ENCODE measurements around the gene CLIP1.

DNA sequence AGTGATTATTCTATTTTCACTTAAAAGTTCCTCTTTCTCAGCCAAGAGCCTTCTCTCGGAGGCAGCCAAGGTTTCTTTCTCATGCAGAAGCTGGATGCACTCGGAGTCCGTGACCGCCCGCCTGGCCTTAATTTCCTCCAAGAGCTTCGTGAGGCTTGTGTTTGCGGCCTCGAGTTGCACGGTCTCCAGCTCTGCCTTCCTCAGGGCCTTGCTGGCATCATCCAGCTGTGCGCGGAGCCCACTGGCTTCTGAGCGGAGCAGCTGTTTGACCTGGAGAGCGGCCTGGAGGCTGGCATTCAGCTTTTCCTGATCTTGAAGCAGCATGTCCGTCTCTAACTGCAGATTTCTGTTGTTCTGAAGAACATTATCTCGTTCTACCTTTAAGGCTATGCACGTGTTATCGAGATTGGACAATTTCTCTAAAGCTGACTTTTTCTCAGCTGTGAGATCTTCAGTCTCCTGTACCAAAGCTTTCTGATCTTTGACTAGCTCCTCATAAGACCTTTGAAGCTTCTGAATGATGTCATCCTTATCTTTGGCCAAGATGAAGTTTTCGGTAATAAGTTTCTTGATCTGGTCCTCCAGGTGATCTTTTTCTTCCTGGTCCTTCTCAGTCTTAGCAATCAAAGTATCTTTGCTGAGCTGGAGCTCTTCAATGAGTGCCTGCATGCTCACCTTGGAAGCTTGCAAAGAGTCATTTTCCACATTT is 99.0 kb downstream of the CLIP1 start:
- TF ChIP-seq, protein P1, sequence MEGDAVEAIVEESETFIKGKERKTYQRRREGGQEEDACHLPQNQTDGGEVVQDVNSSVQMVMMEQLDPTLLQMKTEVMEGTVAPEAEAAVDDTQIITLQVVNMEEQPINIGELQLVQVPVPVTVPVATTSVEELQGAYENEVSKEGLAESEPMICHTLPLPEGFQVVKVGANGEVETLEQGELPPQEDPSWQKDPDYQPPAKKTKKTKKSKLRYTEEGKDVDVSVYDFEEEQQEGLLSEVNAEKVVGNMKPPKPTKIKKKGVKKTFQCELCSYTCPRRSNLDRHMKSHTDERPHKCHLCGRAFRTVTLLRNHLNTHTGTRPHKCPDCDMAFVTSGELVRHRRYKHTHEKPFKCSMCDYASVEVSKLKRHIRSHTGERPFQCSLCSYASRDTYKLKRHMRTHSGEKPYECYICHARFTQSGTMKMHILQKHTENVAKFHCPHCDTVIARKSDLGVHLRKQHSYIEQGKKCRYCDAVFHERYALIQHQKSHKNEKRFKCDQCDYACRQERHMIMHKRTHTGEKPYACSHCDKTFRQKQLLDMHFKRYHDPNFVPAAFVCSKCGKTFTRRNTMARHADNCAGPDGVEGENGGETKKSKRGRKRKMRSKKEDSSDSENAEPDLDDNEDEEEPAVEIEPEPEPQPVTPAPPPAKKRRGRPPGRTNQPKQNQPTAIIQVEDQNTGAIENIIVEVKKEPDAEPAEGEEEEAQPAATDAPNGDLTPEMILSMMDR (IDR thresholded peaks at IDR 0.05) = no peak
- no peak for TF ChIP-seq EZH2phosphoT487 (IDR thresholded peaks at IDR 0.05)

All from neural progenitor cell (in vitro differentiated cells).